Kidney epithelial cell (primary cell): ENCODE measurements around the gene RBBP4. TPM values are rescaled to one million over a fixed set of nuclear protein-coding genes. Genes with fewer than 3 reads are reported as not detected.
"Not testable (repeated sequence)": the region's sequence is repeated elsewhere in the genome, so short reads cannot be mapped to it uniquely, and the experiment has no call there.

ENCODE experiments used
- DNase-seq: peaks from one replicate; pipeline ENCODE4 v3.0.0-alpha.2; 2010; ENCODE audit warnings: low read depth
- H3K27me3 ChIP-seq: 2 replicates; pipeline ENCODE4 v1.6.0; 2011; ENCODE audit warnings: low read length; ENCODE audit not compliant: control insufficient read depth, insufficient read depth
- H3K36me3 ChIP-seq: 2 replicates; pipeline ENCODE4 v1.5.1; 2011; ENCODE audit warnings: low read length; ENCODE audit not compliant: control insufficient read depth, insufficient read depth
- H3K4me3 ChIP-seq: 2 replicates; pipeline ENCODE4 v1.5.1; 2011; ENCODE audit warnings: low read depth, mild to moderate bottlenecking, control low read depth, low read length
- total RNA-seq: library from RNA; depleted of rRNA; stranded (reverse); fragments of >200 nt; gene quantifications from 2 replicates; pipeline ENCODE4 v1.2.3, GENCODE V29; 2015
- TF ChIP-seq, protein P1 (sequence below): IDR thresholded peaks from 2 replicates; pipeline ENCODE4 v1.5.1; 2011; ENCODE audit warnings: mild to moderate bottlenecking, moderate library complexity, low read length, control low read depth, inconsistent platforms; ENCODE audit not compliant: insufficient read depth, poor library complexity, severe bottlenecking

RBBP4 gene
- total RNA-seq, 1 donor from 2014 or later: 216 TPM

DNA sequence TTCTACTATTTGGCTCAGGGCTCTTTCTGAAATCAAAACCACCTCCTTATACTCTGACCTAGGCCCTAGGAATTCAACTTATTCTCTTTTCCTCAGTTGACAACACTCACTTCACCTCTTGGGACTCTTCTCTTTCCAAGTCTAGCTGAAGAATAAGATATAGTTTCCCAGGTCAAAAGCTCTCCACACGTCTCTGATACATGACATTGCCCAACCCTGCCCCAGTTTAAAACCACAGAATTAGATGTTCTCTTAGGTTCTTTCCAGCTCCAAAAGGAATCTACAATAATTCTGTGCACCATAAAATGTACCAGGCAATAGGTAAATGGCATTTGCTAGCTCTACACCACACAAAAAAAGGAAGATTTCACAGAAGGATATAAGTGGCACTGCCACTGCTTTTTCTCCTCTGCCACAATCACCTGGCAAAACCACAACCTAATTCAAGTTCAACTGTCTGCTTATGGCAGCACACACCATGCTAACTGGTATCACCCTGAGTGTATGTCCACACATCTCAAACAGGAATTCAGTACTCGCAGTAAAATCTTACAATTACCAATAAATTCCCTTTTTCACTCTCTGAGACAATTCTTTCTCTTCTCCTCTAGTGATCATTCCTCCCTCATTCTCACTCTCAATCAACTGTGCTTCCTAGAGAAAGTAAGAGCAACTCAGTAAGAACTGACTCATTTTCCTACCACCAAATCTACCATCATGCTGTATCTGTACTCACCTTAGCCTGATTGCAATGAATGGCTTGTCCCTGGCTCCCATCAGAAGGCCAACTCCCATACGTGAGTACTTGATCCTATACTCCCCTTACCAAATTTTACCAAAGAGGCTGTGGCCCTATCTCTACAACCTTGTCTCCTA, 28.0 kb upstream of the RBBP4 start:
- Histone ChIP-seq H3K27me3 (no peaks in the 10 kb centered on the region), H3K36me3 (no peaks in the 10 kb centered on the region), H3K4me3 (no peak overlapping the region)
- TF ChIP-seq, protein P1, sequence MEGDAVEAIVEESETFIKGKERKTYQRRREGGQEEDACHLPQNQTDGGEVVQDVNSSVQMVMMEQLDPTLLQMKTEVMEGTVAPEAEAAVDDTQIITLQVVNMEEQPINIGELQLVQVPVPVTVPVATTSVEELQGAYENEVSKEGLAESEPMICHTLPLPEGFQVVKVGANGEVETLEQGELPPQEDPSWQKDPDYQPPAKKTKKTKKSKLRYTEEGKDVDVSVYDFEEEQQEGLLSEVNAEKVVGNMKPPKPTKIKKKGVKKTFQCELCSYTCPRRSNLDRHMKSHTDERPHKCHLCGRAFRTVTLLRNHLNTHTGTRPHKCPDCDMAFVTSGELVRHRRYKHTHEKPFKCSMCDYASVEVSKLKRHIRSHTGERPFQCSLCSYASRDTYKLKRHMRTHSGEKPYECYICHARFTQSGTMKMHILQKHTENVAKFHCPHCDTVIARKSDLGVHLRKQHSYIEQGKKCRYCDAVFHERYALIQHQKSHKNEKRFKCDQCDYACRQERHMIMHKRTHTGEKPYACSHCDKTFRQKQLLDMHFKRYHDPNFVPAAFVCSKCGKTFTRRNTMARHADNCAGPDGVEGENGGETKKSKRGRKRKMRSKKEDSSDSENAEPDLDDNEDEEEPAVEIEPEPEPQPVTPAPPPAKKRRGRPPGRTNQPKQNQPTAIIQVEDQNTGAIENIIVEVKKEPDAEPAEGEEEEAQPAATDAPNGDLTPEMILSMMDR: no peak
- DNase-seq: no peak

DNA sequence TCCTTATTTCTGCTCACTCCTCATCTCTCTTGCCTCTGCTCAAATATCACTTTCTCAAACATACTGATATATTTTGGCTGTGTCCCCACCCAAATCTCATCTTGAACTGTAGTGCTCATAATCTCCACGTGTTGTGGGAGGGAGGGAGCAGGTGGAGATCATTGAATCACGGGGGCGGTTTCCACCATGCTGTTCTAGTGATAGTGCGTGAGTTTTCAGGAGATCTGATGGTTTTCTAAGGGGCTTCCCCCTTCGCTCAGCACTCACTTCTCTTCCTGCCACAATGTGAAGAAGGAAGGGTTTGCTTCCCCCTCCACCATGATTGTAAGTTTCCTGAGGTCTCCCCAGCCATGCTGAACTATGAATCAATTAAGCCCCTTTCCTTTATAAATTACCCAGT, 27.2 kb upstream of the RBBP4 start:
- TF ChIP-seq, protein P1: no peak
- no peak for DNase-seq
- Histone ChIP-seq H3K4me3 (no peak overlapping the region), H3K27me3 (no peaks in the 10 kb centered on the region), H3K36me3 (no peaks in the 10 kb centered on the region)

DNA sequence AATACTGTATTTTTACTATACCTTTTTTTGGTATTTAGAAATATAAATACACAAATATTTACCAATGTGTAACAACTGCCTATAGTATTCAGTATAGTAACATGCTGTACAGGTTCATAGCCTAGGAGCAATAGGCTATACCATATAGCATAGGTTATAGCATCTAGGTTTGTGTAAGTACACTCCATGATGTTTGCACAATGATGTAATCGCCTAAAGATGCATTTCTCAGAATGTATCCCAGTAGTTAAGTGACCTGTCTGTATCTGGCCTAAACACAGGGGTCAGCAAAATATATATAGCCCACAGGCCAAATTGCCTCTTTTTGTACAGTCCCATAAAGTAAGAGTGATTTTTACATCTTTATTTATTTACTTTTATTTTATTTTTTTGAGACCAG, 24.8 kb upstream of the RBBP4 start:
- H3K4me3 ChIP-seq: no peak overlapping the region
- TF ChIP-seq, protein P1: no peak
- H3K36me3 ChIP-seq: no peaks in the 10 kb centered on the region
- no peak for DNase-seq
- H3K27me3 ChIP-seq: no peaks in the 10 kb centered on the region

DNA sequence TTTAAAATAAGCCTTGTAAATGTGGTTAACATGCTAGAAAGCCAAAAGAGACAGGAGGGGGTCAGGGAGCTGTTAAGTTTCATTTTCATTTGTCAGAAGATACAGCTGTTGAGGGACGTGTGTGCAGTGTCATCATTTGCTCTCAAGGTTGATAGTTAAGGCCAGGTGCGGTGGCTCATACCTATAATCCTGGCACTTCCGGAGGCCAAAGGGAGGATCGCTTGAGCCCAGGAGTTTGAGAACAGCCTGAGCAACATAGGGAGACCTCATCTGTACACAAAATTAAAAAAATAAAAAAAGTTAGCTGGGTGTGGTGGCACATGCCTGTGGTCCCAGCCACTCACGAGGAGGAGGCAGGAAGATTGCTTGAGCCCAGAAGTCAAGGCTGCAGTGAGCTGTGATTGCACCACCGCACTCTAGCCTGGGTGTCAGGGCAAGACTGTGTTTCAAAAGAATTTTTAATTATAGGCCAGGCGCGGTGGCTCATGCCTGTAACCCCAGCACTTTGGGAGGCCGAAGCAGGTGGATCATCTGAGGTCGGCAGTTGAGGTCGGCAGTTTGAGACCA, 23.3 kb upstream of the RBBP4 start:
- no peaks in the 10 kb centered on the region for H3K27me3 ChIP-seq
- TF ChIP-seq, protein P1: no peak
- DNase-seq: no peak
- H3K4me3 ChIP-seq: no peak overlapping the region
- no peaks in the 10 kb centered on the region for H3K36me3 ChIP-seq

DNA sequence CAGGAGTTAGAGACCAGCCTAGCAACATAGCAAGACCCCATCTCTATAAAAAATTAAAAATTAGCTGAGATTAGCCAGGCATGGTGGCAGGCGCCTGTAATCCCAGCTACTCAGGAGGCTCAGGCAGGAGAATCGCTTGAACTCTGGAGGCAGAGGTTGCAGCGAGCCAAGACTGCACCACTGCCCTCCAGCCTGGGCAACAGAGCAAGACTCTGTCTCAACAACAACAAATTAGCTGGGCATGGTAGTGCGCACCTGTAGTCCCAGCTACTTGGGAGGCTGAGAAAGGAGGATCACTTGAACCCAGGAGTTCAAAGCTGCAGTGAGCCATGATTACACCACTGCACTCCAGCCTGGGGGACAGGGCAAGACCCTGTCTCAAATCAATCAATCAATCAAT, 20.8 kb upstream of the RBBP4 start:
- H3K27me3 ChIP-seq, DNase-seq, H3K36me3 ChIP-seq, H3K4me3 ChIP-seq: not testable (repeated sequence)

DNA sequence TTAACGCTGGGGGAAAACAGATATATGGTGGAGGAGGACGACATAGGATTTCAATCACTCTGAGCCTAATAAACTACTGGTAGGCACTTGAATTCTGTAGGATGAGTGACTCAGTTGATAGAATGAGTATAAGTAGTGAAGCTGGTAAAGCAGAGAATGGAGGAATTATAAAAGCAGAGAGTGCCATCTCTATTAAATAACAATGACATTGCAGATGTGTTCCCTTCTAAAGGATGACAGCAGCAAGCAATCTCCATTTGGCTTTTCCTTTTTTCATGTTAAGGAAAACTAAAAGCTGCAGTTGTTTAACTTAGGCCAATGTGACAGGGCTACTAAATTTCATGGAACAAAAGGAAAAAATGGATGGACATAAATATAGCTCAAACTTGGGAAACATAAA, 18.2 kb upstream of the RBBP4 start:
- Histone ChIP-seq H3K27me3 (no peaks in the 10 kb centered on the region), H3K36me3 (no peaks in the 10 kb centered on the region)
- TF ChIP-seq, protein P1: no peak

More for the DNA sequence above, 18.2 kb upstream of the RBBP4 start:
- no peak for DNase-seq
- no peak overlapping the region for H3K4me3 ChIP-seq
